ENCODE data around the gene LCP2. TPM values are rescaled to one million over a fixed set of nuclear protein-coding genes. Genes with fewer than 3 reads are reported as not detected.
"Not testable (repeated sequence)": the region's sequence is repeated elsewhere in the genome, so short reads cannot be mapped to it uniquely, and the experiment has no call there.

The LCP2 gene
- total RNA-seq, 1 donor from 2014 or later, result 11.6 TPM

GRCh38 chr5:170273968-170274710, 23.4 kb downstream of the LCP2 start:
- DNase-seq, result peak; percentile 68

- no peak for DNase-seq
Observed at GRCh38 chr5:170270293-170271069, 27.1 kb downstream of the LCP2 start.

GRCh38 chr5:170269579-170269978, 28.0 kb downstream of the LCP2 start:
- DNase-seq, result no peak

GRCh38 chr5:170268884-170269283, 28.7 kb downstream of the LCP2 start:
- DNase-seq, result no peak

GRCh38 chr5:170268153-170268689, 29.4 kb downstream of the LCP2 start:
- no peak for DNase-seq

- peak; percentile 86 for DNase-seq
Observed at GRCh38 chr5:170267431-170268152, 30.0 kb downstream of the LCP2 start.

- no peak for DNase-seq
Observed at GRCh38 chr5:170266570-170267381, 30.8 kb downstream of the LCP2 start.

- DNase-seq, result peak; percentile 82
Observed at GRCh38 chr5:170265522-170265921, 32.1 kb downstream of the LCP2 start.

GRCh38 chr5:170263906-170264305, 33.7 kb downstream of the LCP2 start:
- DNase-seq, result no peak

- no peak for DNase-seq
Observed at GRCh38 chr5:170262061-170263045, 35.2 kb downstream of the LCP2 start.

GRCh38 chr5:170261528-170262043, 36.0 kb downstream of the LCP2 start:
- DNase-seq, result no peak

GRCh38 chr5:170257370-170257769, 40.2 kb downstream of the LCP2 start:
- no peak for DNase-seq

- peak; percentile 70 for DNase-seq
Observed at GRCh38 chr5:170256571-170256970, 41.0 kb downstream of the LCP2 start.

- no peak for DNase-seq
Observed at GRCh38 chr5:170254056-170254455, 43.5 kb downstream of the LCP2 start.

GRCh38 chr5:170252720-170253350, 44.7 kb downstream of the LCP2 start:
- no peak for DNase-seq

- DNase-seq, result no peak
Observed at GRCh38 chr5:170252109-170252508, 45.5 kb downstream of the LCP2 start.

GRCh38 chr5:170251462-170251861, 46.1 kb downstream of the LCP2 start:
- no peak for DNase-seq

GRCh38 chr5:170250810-170251317, 46.7 kb downstream of the LCP2 start:
- no peak for DNase-seq

- no peak for DNase-seq
Observed at GRCh38 chr5:170249355-170249754, 48.2 kb downstream of the LCP2 start.

GRCh38 chr5:170248931-170249227, 48.7 kb downstream of the LCP2 start:
- DNase-seq, result not testable (repeated sequence)
